ENCODE data around the gene MFN1.

MFN1 gene

DNA sequence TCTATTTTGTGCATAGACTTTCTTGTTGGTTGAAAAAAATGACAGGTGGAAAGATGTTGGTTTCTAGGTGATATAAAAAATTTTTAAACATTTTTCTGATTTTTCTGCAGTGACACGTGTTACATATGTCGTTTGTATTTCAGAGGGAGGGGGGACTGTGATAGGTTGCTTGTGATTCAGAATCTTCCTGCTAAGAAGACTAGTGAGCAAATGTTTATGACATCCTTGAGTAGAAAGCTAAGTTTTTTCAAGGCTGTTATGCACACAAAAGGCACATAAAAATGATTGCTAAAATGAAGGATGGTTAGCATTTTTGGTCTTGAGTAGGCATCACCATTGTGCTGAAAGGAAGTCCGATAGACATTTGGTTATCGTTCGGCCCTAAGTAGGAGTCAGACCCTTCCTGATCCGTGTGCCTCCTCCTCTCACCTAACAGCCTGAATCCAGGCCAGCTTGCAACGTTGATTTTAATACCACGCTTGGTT lies 23.2 kb upstream of the MFN1 start:
- peak; percentile 18; the same call in 1 of the 3 replicates for ATAC-seq (ENCODE audit: insufficient read depth, low read depth)
- Histone ChIP-seq H2AFZ (ENCODE audit: low read depth, low read length) (0 out of 2 replicates have a peak overlapping the region, but pooled peaks have one; percentile 89), H3K27ac (ENCODE audit: low read length) (peak overlapping the region; percentile 85), H3K36me3 (ENCODE audit: insufficient read depth, low read length) (peaks cover 48% of the 10 kb centered on the region), H3K9ac (ENCODE audit: low read depth, low read length) (peak overlapping the region; percentile 94), H3K4me2 (ENCODE audit: insufficient read depth, low read length) (peak overlapping the region; percentile 79), H3K27me3 (ENCODE audit: insufficient read depth, low read length, poor library complexity) (no peaks in the 10 kb centered on the region), H3K4me1 (ENCODE audit: insufficient read depth, low read length) (peaks cover 37% of the 10 kb centered on the region), H3K79me2 (ENCODE audit: insufficient read depth, low read length) (peaks cover 64% of the 10 kb centered on the region), H3K9me3 (ENCODE audit: insufficient read depth, low read length, severe bottlenecking) (no peaks in the 10 kb centered on the region), H4K20me1 (ENCODE audit: insufficient read depth, low read length) (peaks cover 15% of the 10 kb centered on the region; the same call in 1 of the 2 replicates), H3K4me3 (ENCODE audit: low read depth in 1 of 2, low read length in 2 of 2) (peak overlapping the region; percentile 33 to 86)
- no peak for TF ChIP-seq EZH2 (IDR thresholded peaks at IDR 0.05; ENCODE audit: borderline replicate concordance, low read depth, low read length, severe bottlenecking)
- no peak for TF ChIP-seq CTCF (IDR thresholded peaks at IDR 0.05; ENCODE audit: borderline replicate concordance, extremely low read depth, low read length, poor library complexity, severe bottlenecking)
- DNase-seq = no peak

GRCh38 chr3:179330438-179330837 lies 17.1 kb upstream of the MFN1 start:
- Histone ChIP-seq H2AFZ (ENCODE audit: low read depth, low read length) (no peak overlapping the region), H3K27me3 (ENCODE audit: insufficient read depth, low read length, poor library complexity) (no peaks in the 10 kb centered on the region), H3K9ac (ENCODE audit: low read depth, low read length) (no peak overlapping the region), H3K79me2 (ENCODE audit: insufficient read depth, low read length) (peaks cover 47% of the 10 kb centered on the region), H4K20me1 (ENCODE audit: insufficient read depth, low read length) (peaks cover 5% of the 10 kb centered on the region; the same call in 1 of the 2 replicates), H3K36me3 (ENCODE audit: insufficient read depth, low read length) (peaks cover 93% of the 10 kb centered on the region), H3K9me3 (ENCODE audit: insufficient read depth, low read length, severe bottlenecking) (no peaks in the 10 kb centered on the region), H3K4me3 (ENCODE audit: low read depth in 1 of 2, low read length in 2 of 2) (no peak overlapping the region), H3K4me1 (ENCODE audit: insufficient read depth, low read length) (peaks cover 8% of the 10 kb centered on the region), H3K4me2 (ENCODE audit: insufficient read depth, low read length) (no peak overlapping the region), H3K27ac (ENCODE audit: low read length) (no peak overlapping the region)
- no peak for TF ChIP-seq CTCF (IDR thresholded peaks at IDR 0.05; ENCODE audit: borderline replicate concordance, extremely low read depth, low read length, poor library complexity, severe bottlenecking)
- TF ChIP-seq EZH2 (IDR thresholded peaks at IDR 0.05; ENCODE audit: borderline replicate concordance, low read depth, low read length, severe bottlenecking) = no peak
- no peak for DNase-seq
- ATAC-seq (ENCODE audit: insufficient read depth, low read depth) = no peak

- Histone ChIP-seq H3K9ac (ENCODE audit: low read depth, low read length) (no peak overlapping the region), H4K20me1 (ENCODE audit: insufficient read depth, low read length) (peaks cover 3% of the 10 kb centered on the region; the same call in 1 of the 2 replicates), H3K79me2 (ENCODE audit: insufficient read depth, low read length) (peaks cover 30% of the 10 kb centered on the region), H2AFZ (ENCODE audit: low read depth, low read length) (no peak overlapping the region), H3K27me3 (ENCODE audit: insufficient read depth, low read length, poor library complexity) (no peaks in the 10 kb centered on the region), H3K4me2 (ENCODE audit: insufficient read depth, low read length) (no peak overlapping the region), H3K27ac (ENCODE audit: low read length) (no peak overlapping the region), H3K4me1 (ENCODE audit: insufficient read depth, low read length) (no peaks in the 10 kb centered on the region), H3K4me3 (ENCODE audit: low read depth in 1 of 2, low read length in 2 of 2) (no peak overlapping the region), H3K9me3 (ENCODE audit: insufficient read depth, low read length, severe bottlenecking) (no peaks in the 10 kb centered on the region), H3K36me3 (ENCODE audit: insufficient read depth, low read length) (peaks cover 93% of the 10 kb centered on the region)
- ATAC-seq (ENCODE audit: insufficient read depth, low read depth) (no peak), DNase-seq (no peak)
- TF ChIP-seq EZH2 (IDR thresholded peaks at IDR 0.05; ENCODE audit: borderline replicate concordance, low read depth, low read length, severe bottlenecking) (no peak), CTCF (IDR thresholded peaks at IDR 0.05; ENCODE audit: borderline replicate concordance, extremely low read depth, low read length, poor library complexity, severe bottlenecking) (no peak)
Measured at GRCh38 chr3:179332240-179332639, 15.3 kb upstream of the MFN1 start.

All from DND-41 (cell line).